HCT116 (cell line): ENCODE results near the gene P2RX5. TPM values are rescaled to one million over a fixed set of nuclear protein-coding genes. Genes with fewer than 3 reads are reported as not detected.
"Not testable (repeated sequence)": the region's sequence is repeated elsewhere in the genome, so short reads cannot be mapped to it uniquely, and the experiment has no call there.

Source experiments
- ATAC-seq: fragments of 200-7000 bp; cut with Tn5 transposase; 2 replicates; pipeline ENCODE4 v1.9.1; 2020; ENCODE audit warnings: mild to moderate bottlenecking, moderate library complexity
- BruUV-seq: library from RNA; stranded (reverse); fragments of 400-500 nt; replicated peaks from 2 replicates; lab custom pipeline; 2021; lab: Mats Ljungman, UMichigan
- CTCF ChIA-PET: fragments of 300-600 bp; sonication (Branson Sonifier 250); formaldehyde crosslinking; loops from one replicate; lab custom pipeline; 2021; ENCODE audit warnings: antibody characterized with exemption; lab: Charles Lee
- POLR2A ChIA-PET: fragments of 300-600, 350-600 bp; sonication (Branson Sonifier 250); formaldehyde crosslinking; loops from one replicate; lab custom pipeline; 2021; ENCODE audit warnings: antibody characterized with exemption; lab: Charles Lee
- RAD21 ChIA-PET, 2 experiments: fragments of 300-600 bp; sonication (Branson Sonifier 250); formaldehyde crosslinking; loops; one replicate each; lab custom pipeline; 2023; ENCODE audit warnings: low total read pairs in 2 of 2; ENCODE audit not compliant: uncharacterized antibody in 2 of 2, unreplicated experiment in 2 of 2, low non-redundant PET in 1 of 2; lab: Charles Lee
- DNase-seq: peaks from one replicate; pipeline ENCODE4 v3.0.0-alpha.2; 2010; ENCODE audit warnings: low read depth, low spot score
- H2AFZ ChIP-seq: fragments of 200-600 bp; shearing (Covaris generic), sonication (generic); 2 replicates; pipeline ENCODE4 v1.6.1; 2017; ENCODE audit warnings: low read depth, mixed run types, mixed read lengths, antibody characterized with exemption, low read length; ENCODE audit not compliant: poor library complexity, severe bottlenecking
- H3K27ac ChIP-seq: 2 replicates; pipeline ENCODE4 v1.5.1; 2012; ENCODE audit warnings: low read depth, low read length
- H3K27me3 ChIP-seq: fragments of 200-600 bp; sonication (generic); 2 replicates; pipeline ENCODE4 v1.6.1; 2016; ENCODE audit warnings: mixed run types, low read length, mixed read lengths; ENCODE audit not compliant: insufficient read depth
- H3K36me3 ChIP-seq, 2 experiments: fragments of 200-500 bp in 1 of 2; fragments of 200-600 bp in 1 of 2; sonication (Bioruptor generic) in 1 of 2; sonication (generic) in 1 of 2; 2 replicates each; pipeline versions ENCODE4 v1.5.1 to v1.6.1; 2014 to 2016; ENCODE audit warnings: low read length in 2 of 2, inconsistent platforms in 1 of 2, mixed read lengths in 1 of 2, mixed run types in 1 of 2; ENCODE audit not compliant: insufficient read depth in 2 of 2, control insufficient read depth in 1 of 2
- H3K4me1 ChIP-seq, 2 experiments: fragments of 200-600 bp in 1 of 2; sonication (generic) in 1 of 2; 2 replicates each; pipeline versions ENCODE4 v1.5.1 to v1.6.1; 2012 to 2017; ENCODE audit warnings: low read length in 2 of 2, inconsistent platforms in 1 of 2, mild to moderate bottlenecking in 1 of 2, mixed read lengths in 1 of 2, mixed run types in 1 of 2, moderate library complexity in 1 of 2; ENCODE audit not compliant: insufficient read depth in 2 of 2, control insufficient read depth in 1 of 2
- H3K4me2 ChIP-seq: fragments of 200-600 bp; sonication (generic); 2 replicates; pipeline ENCODE4 v1.6.1; 2017; ENCODE audit warnings: mixed run types, low read length, mixed read lengths
- H3K4me3 ChIP-seq, 2 experiments: fragments of 200-600 bp in 1 of 2; sonication (generic) in 1 of 2; replicated peaks in 1 of 2; 2 replicates each; pipeline ENCODE4 v1.5.1; 2011 to 2016; ENCODE audit warnings: low read length in 2 of 2, control low read depth in 1 of 2, low read depth in 1 of 2, mild to moderate bottlenecking in 1 of 2, mixed read lengths in 1 of 2, mixed run types in 1 of 2
- H3K79me2 ChIP-seq: fragments of 200-600 bp; sonication (generic); 2 replicates; pipeline ENCODE4 v1.6.1; 2017; ENCODE audit warnings: mild to moderate bottlenecking, mixed run types, low read length, moderate library complexity, mixed read lengths; ENCODE audit not compliant: insufficient read depth
- H3K9ac ChIP-seq: fragments of 200-600 bp; sonication (generic); 2 replicates; pipeline ENCODE4 v1.6.1; 2016; ENCODE audit warnings: low read length, mixed read lengths
- H3K9me2 ChIP-seq: fragments of 200-600 bp; sonication (generic), shearing (Covaris generic); 2 replicates; pipeline ENCODE4 v1.6.1; 2017; ENCODE audit warnings: mixed run types, mild to moderate bottlenecking, moderate library complexity; ENCODE audit not compliant: insufficient read depth
- H3K9me3 ChIP-seq, 2 experiments: fragments of 200-500 bp in 1 of 2; fragments of 200-600 bp in 1 of 2; sonication (Bioruptor generic) in 1 of 2; sonication (generic) in 1 of 2; 2 replicates each; pipeline ENCODE4 v1.6.1; 2014 to 2017; ENCODE audit warnings: low read length in 2 of 2, mixed read lengths in 2 of 2, inconsistent platforms in 1 of 2, low read depth in 1 of 2, mild to moderate bottlenecking in 1 of 2, mixed run types in 1 of 2, moderate library complexity in 1 of 2; ENCODE audit not compliant: control insufficient read depth in 1 of 2, insufficient read depth in 1 of 2
- H4K20me1 ChIP-seq: fragments of 200-600 bp; sonication (generic), shearing (Covaris generic); 2 replicates; pipeline ENCODE4 v1.6.1; 2017; ENCODE audit warnings: mixed run types, mild to moderate bottlenecking, moderate library complexity; ENCODE audit not compliant: insufficient read depth
- EGR1 ChIP-seq: IDR thresholded peaks from 2 replicates; pipeline ENCODE4 v1.6.1; 2012; ENCODE audit warnings: low read depth
- ELF1 ChIP-seq: IDR thresholded peaks from 2 replicates; pipeline ENCODE4 v1.6.1; 2012; ENCODE audit warnings: low read depth, borderline replicate concordance
- EZH2 ChIP-seq: fragments of 200-600 bp; sonication (generic); IDR thresholded peaks from 2 replicates; pipeline ENCODE4 v1.6.1; 2017; ENCODE audit warnings: antibody characterized with exemption, mixed run types
- SIN3A ChIP-seq: IDR thresholded peaks from 2 replicates; pipeline ENCODE4 v1.6.1; 2012; ENCODE audit warnings: low read depth
- SP1 ChIP-seq: IDR thresholded peaks from 2 replicates; pipeline ENCODE4 v1.6.1; 2012; ENCODE audit warnings: low read depth
- YY1 ChIP-seq: IDR thresholded peaks from 2 replicates; pipeline ENCODE4 v1.6.1; 2011; ENCODE audit warnings: low read length, low read depth, moderate library complexity, mild to moderate bottlenecking; ENCODE audit not compliant: insufficient replicate concordance; ENCODE audit errors: extremely low read depth
- ZNF274 ChIP-seq: fragments of 200-500 bp; sonication (Bioruptor generic); IDR thresholded peaks from 2 replicates; pipeline ENCODE4 v1.6.1; 2014; ENCODE audit warnings: mild to moderate bottlenecking, low read depth, low read length, inconsistent platforms
- intact Hi-C: fragments of 100-400 bp; cut with micrococcal nuclease; formaldehyde crosslinking; loops from 2 replicates; pipeline ENCODE4 v1.10.0; 2022
- total RNA-seq: library from RNA; stranded (reverse); gene quantifications from one replicate; pipeline ENCODE4 v1.2.1, GENCODE V29; 2021; ENCODE audit not compliant: unreplicated experiment
- TF ChIP-seq, protein P1 (sequence below): IDR thresholded peaks from 2 replicates; pipeline ENCODE4 v1.6.1; 2012; ENCODE audit warnings: low read depth
- TF ChIP-seq, protein P2 (sequence below): IDR thresholded peaks from 2 replicates; pipeline ENCODE4 v1.6.1; 2012

P2RX5 gene
- total RNA-seq, 1 experiment from 2014 or later: 9.0 TPM

DNA sequence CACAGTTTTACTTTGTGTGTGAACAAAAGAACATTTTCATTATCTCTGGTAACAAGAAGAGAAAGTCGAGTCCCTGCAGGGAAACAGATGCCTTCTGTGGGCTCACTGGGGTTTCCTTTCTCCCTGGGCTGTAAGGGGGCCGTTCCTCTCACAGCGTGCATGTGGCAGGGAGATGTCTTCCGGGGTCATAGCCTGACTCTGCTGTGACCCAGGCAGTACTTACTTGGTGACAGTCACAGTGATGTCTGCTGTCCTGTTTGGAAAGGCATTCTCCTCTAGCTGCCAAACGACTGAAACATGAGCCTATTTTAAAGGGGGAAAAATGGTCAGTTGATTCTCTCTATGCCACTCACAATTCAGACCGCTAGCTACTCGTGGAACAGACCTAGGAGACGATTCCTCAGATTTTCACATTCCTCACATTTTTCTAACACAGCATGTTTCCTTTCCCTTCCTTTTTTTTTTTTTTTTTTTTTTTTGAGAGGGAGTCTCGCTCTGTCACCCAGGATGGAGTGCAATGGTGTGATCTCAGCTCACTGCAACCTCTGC is 35.0 kb upstream of the P2RX5 start:
- no peaks in the 10 kb centered on the region for H3K9me2 ChIP-seq
- H3K27ac ChIP-seq: no peak overlapping the region
- no peak overlapping the region for H2AFZ ChIP-seq
- intact Hi-C loops: loop anchor here (10.0 kb wide), 1 partner anchor 344 kb away; no protein-coding TSS in a partner anchor
- no peaks in the 10 kb centered on the region for H3K9me3 ChIP-seq
- H3K27me3 ChIP-seq: no peaks in the 10 kb centered on the region
- POLR2A ChIA-PET: no interaction called here
- DNase-seq: no peak
- peaks cover under 1% of the 10 kb centered on the region; the same call in 1 of the 2 replicates for H4K20me1 ChIP-seq
- BruUV-seq: no TSS peak
- H3K79me2 ChIP-seq: peaks cover 17% of the 10 kb centered on the region
- peaks cover 2 to 16% of the 10 kb centered on the region in 2 experiments; a peak in 1 of 4 replicates for H3K36me3 ChIP-seq
- H3K4me2 ChIP-seq: no peak overlapping the region
- H3K4me3 ChIP-seq: no peak overlapping the region
- TF ChIP-seq SIN3A (no peak), ELF1 (no peak), ZNF274 (no peak)
- TF ChIP-seq, all 23 proteins: peak for 0
- Histone ChIP-seq H3K4me1 (no peaks in the 10 kb centered on the region), H3K9ac (no peak overlapping the region)
- CTCF ChIA-PET: no interaction called here
- no peak for ATAC-seq
- RAD21 ChIA-PET: no interaction called here

DNA sequence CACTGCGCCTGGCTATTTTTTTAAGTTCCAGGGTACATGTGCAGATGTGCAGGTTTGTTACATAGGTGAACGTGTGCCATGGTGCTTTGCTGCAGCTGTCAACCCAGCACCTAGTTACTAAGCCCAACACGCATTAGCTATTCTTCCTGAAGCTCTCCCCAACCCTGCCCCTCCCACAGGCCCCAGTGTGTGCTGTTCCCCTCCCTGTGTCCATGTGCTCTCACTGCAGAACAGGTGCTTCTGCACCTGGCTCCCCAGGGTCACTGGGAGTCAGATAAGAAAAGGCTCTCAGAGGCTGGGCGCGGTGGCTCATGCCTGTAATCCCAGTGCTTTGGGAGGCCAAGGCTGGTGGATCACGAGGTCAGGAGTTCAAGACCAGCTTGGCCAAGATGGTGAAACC is 33.9 kb upstream of the P2RX5 start:
- ChIA-PET RAD21 (no interaction called here), POLR2A (no interaction called here), CTCF (no interaction called here)
- no TSS peak for BruUV-seq
- peaks cover 3 to 7% of the 10 kb centered on the region in 2 experiments; a peak in 3 of 4 replicates for H3K4me1 ChIP-seq
- no peak for DNase-seq
- no peak overlapping the region for H3K4me3 ChIP-seq
- H3K36me3 ChIP-seq: peaks cover 2 to 26% of the 10 kb centered on the region in 2 experiments; a peak in 1 of 4 replicates
- intact Hi-C loops: loop anchor here (10.0 kb wide), 1 partner anchor 345 kb away; no protein-coding TSS in a partner anchor
- peaks cover 4% of the 10 kb centered on the region; the same call in 1 of the 2 replicates for H4K20me1 ChIP-seq
- H3K27me3 ChIP-seq: no peaks in the 10 kb centered on the region
- H3K9me3 ChIP-seq: no peaks in the 10 kb centered on the region
- no peak overlapping the region for H3K9ac ChIP-seq
- TF ChIP-seq YY1: no peak
- TF ChIP-seq EZH2: no peak
- no peak for TF ChIP-seq SP1
- TF ChIP-seq, protein P1, sequence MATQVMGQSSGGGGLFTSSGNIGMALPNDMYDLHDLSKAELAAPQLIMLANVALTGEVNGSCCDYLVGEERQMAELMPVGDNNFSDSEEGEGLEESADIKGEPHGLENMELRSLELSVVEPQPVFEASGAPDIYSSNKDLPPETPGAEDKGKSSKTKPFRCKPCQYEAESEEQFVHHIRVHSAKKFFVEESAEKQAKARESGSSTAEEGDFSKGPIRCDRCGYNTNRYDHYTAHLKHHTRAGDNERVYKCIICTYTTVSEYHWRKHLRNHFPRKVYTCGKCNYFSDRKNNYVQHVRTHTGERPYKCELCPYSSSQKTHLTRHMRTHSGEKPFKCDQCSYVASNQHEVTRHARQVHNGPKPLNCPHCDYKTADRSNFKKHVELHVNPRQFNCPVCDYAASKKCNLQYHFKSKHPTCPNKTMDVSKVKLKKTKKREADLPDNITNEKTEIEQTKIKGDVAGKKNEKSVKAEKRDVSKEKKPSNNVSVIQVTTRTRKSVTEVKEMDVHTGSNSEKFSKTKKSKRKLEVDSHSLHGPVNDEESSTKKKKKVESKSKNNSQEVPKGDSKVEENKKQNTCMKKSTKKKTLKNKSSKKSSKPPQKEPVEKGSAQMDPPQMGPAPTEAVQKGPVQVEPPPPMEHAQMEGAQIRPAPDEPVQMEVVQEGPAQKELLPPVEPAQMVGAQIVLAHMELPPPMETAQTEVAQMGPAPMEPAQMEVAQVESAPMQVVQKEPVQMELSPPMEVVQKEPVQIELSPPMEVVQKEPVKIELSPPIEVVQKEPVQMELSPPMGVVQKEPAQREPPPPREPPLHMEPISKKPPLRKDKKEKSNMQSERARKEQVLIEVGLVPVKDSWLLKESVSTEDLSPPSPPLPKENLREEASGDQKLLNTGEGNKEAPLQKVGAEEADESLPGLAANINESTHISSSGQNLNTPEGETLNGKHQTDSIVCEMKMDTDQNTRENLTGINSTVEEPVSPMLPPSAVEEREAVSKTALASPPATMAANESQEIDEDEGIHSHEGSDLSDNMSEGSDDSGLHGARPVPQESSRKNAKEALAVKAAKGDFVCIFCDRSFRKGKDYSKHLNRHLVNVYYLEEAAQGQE: no peak
- no peak for TF ChIP-seq EGR1
- no peak for TF ChIP-seq ZNF274
- TF ChIP-seq, protein P2, sequence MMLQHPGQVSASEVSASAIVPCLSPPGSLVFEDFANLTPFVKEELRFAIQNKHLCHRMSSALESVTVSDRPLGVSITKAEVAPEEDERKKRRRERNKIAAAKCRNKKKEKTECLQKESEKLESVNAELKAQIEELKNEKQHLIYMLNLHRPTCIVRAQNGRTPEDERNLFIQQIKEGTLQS: no peak
- H3K27ac ChIP-seq: no peak overlapping the region
- H3K4me2 ChIP-seq: no peak overlapping the region
- H2AFZ ChIP-seq: no peak overlapping the region
- H3K79me2 ChIP-seq: peaks cover 28% of the 10 kb centered on the region
- ATAC-seq: no peak
- no peaks in the 10 kb centered on the region for H3K9me2 ChIP-seq

DNA sequence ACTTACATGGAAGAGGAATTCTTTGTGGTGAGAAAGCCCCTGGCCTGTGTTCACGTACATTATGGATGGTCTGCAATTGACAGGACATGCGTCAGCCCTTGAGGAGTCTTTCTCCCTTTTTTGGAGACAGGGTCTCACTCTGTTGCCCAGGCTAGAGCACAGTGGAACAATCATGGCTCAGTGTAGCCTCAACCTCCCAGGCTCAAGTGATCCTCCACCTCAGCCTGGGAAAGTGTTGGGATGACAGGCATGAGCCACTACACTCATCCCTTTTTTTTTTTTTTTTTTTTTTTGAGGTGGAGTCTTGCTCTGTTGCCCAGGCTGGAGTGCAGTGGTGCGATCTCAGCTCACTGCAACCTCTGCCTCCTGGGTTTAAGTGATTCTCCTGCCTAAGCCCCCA is 32.1 kb upstream of the P2RX5 start:
- H3K27ac ChIP-seq, H3K4me3 ChIP-seq, DNase-seq, H3K9me3 ChIP-seq, RAD21 ChIA-PET, H3K9ac ChIP-seq, BruUV-seq, H4K20me1 ChIP-seq, ATAC-seq, H2AFZ ChIP-seq, H3K9me2 ChIP-seq, H3K4me2 ChIP-seq, POLR2A ChIA-PET, H3K27me3 ChIP-seq, intact Hi-C loops: not testable (repeated sequence)
- Histone ChIP-seq H3K4me1 (peaks cover 5 to 11% of the 10 kb centered on the region in 2 experiments; a peak in 3 of 4 replicates), H3K36me3 (peaks cover 2 to 26% of the 10 kb centered on the region in 2 experiments; a peak in 1 of 4 replicates), H3K79me2 (peaks cover 44% of the 10 kb centered on the region)
- CTCF ChIA-PET: interaction anchor here (1.0 to 1.5 kb wide), 2 partner anchors 10 kb away, joined by 5 to 8 read pairs; no protein-coding TSS in a partner anchor
